Neural cell (in vitro differentiated cells): ENCODE data around the gene TEX261. TPM values are rescaled to one million over a fixed set of nuclear protein-coding genes. Genes with fewer than 3 reads are reported as not detected.

Experiments
- H2AFZ ChIP-seq: fragments of 200-600, 300-800 bp; sonication (generic), shearing (Covaris generic); 2 replicates; pipeline ENCODE4 v1.6.0; 2014; ENCODE audit warnings: low read depth, mild to moderate bottlenecking, antibody characterized with exemption, low read length, moderate library complexity
- H3F3A ChIP-seq: fragments of 200-600 bp; shearing (Covaris generic); 2 replicates; pipeline ENCODE4 v1.6.1; 2016; ENCODE audit warnings: mild to moderate bottlenecking, moderate library complexity, mixed read lengths, antibody characterized with exemption, low read length; ENCODE audit not compliant: insufficient read depth, poor library complexity, severe bottlenecking
- H3K27ac ChIP-seq: fragments of 200-600, 300-800 bp; sonication (generic), shearing (Covaris generic); 2 replicates; pipeline ENCODE4 v1.5.1; 2014; ENCODE audit warnings: mild to moderate bottlenecking, low read length, moderate library complexity
- H3K27me3 ChIP-seq: fragments of 300-800, 200-600 bp; sonication (generic), shearing (Covaris generic); 2 replicates; pipeline ENCODE4 v1.6.0; 2014; ENCODE audit warnings: mild to moderate bottlenecking, low read depth, low read length, moderate library complexity; ENCODE audit not compliant: insufficient read depth
- H3K36me3 ChIP-seq: fragments of 300-800, 200-600 bp; sonication (generic), shearing (Covaris generic); 2 replicates; pipeline ENCODE4 v1.5.1; 2014; ENCODE audit warnings: mild to moderate bottlenecking, antibody characterized with exemption, low read length, moderate library complexity; ENCODE audit not compliant: insufficient read depth
- H3K4me2 ChIP-seq: fragments of 300-800, 200-600 bp; sonication (generic), shearing (Covaris generic); 2 replicates; pipeline ENCODE4 v1.6.0; 2014; ENCODE audit warnings: mild to moderate bottlenecking, low read length
- H3K4me3 ChIP-seq: fragments of 300-800, 200-600 bp; sonication (generic), shearing (Covaris generic); 2 replicates; pipeline ENCODE4 v1.5.1; 2014; ENCODE audit warnings: mild to moderate bottlenecking, low read length, moderate library complexity
- H3K79me2 ChIP-seq: fragments of 200-600 bp; shearing (Covaris generic); replicated peaks from 2 replicates; pipeline ENCODE4 v1.6.0; 2014; ENCODE audit warnings: mild to moderate bottlenecking, low read length, moderate library complexity; ENCODE audit not compliant: insufficient read depth
- H3K9ac ChIP-seq: fragments of 300-800, 200-600 bp; sonication (generic), shearing (Covaris generic); 2 replicates; pipeline ENCODE4 v1.6.1; 2016; ENCODE audit warnings: mild to moderate bottlenecking, low read length, mixed read lengths
- H3K9me2 ChIP-seq: fragments of 200-600 bp; shearing (Covaris generic); 2 replicates; pipeline ENCODE4 v1.6.1; 2016; ENCODE audit warnings: mild to moderate bottlenecking, low read length, mixed read lengths; ENCODE audit not compliant: insufficient read depth
- H3K9me3 ChIP-seq: fragments of 200-600, 300-800 bp; sonication (generic), shearing (Covaris generic); 2 replicates; pipeline ENCODE4 v1.6.1; 2016; ENCODE audit warnings: mild to moderate bottlenecking, mixed run types, low read length, moderate library complexity, mixed read lengths
- H4K20me1 ChIP-seq: fragments of 200-600 bp; shearing (Covaris generic); 2 replicates; pipeline ENCODE4 v1.6.1; 2016; ENCODE audit warnings: mild to moderate bottlenecking, mixed run types; ENCODE audit not compliant: insufficient read depth
- EP300 ChIP-seq: fragments of 450-650 bp; conservative IDR thresholded peaks from 2 replicates; pipeline ENCODE4 v1.6.1; 2014; ENCODE audit warnings: antibody characterized with exemption, mild to moderate bottlenecking, moderate library complexity; ENCODE audit not compliant: poor library complexity, severe bottlenecking
- EZH2 ChIP-seq: fragments of 200-600, 300-800 bp; shearing (Covaris generic), sonication (generic); IDR thresholded peaks from 2 replicates; pipeline ENCODE4 v1.6.1; 2014; ENCODE audit warnings: antibody characterized with exemption, low read length, borderline replicate concordance, mild to moderate bottlenecking; ENCODE audit not compliant: insufficient read depth, poor library complexity, severe bottlenecking
- MXI1 ChIP-seq: fragments of 450-650 bp; conservative IDR thresholded peaks from 2 replicates; pipeline ENCODE4 v1.6.1; 2014; ENCODE audit warnings: antibody characterized with exemption, mild to moderate bottlenecking; ENCODE audit not compliant: poor library complexity, severe bottlenecking
- POLR2AphosphoS5 ChIP-seq: IDR thresholded peaks from 2 replicates; pipeline ENCODE4 v1.6.1; 2012
- RAD21 ChIP-seq: fragments of 450-650 bp; conservative IDR thresholded peaks from 2 replicates; pipeline ENCODE4 v1.6.1; 2014; ENCODE audit warnings: antibody characterized with exemption, mild to moderate bottlenecking, moderate library complexity
- SMC3 ChIP-seq: fragments of 450-650 bp; conservative IDR thresholded peaks from 2 replicates; pipeline ENCODE4 v1.6.1; 2014; ENCODE audit warnings: antibody characterized with exemption, mild to moderate bottlenecking, moderate library complexity; ENCODE audit not compliant: poor library complexity
- TAF1 ChIP-seq: IDR thresholded peaks from 2 replicates; pipeline ENCODE4 v1.6.1; 2012; ENCODE audit warnings: low read depth
- polyA plus RNA-seq: library from polyadenylated mRNA; depleted of rRNA; stranded (reverse); fragments of >200 nt; gene quantifications from 2 replicates; pipeline ENCODE4 v1.2.3, GENCODE V29; 2014
- TF ChIP-seq, protein P1 (sequence below): fragments of 450-650 bp; IDR thresholded peaks from 2 replicates; pipeline ENCODE4 v1.5.1; 2014; ENCODE audit warnings: antibody characterized with exemption, mild to moderate bottlenecking, moderate library complexity; ENCODE audit not compliant: poor library complexity, severe bottlenecking
- TF ChIP-seq, protein P2 (sequence below): IDR thresholded peaks from 2 replicates; pipeline ENCODE4 v1.6.1; 2012; ENCODE audit warnings: borderline replicate concordance

TEX261 gene
- polyA plus RNA-seq, 1 donor from 2014 or later: 48.2 TPM

DNA sequence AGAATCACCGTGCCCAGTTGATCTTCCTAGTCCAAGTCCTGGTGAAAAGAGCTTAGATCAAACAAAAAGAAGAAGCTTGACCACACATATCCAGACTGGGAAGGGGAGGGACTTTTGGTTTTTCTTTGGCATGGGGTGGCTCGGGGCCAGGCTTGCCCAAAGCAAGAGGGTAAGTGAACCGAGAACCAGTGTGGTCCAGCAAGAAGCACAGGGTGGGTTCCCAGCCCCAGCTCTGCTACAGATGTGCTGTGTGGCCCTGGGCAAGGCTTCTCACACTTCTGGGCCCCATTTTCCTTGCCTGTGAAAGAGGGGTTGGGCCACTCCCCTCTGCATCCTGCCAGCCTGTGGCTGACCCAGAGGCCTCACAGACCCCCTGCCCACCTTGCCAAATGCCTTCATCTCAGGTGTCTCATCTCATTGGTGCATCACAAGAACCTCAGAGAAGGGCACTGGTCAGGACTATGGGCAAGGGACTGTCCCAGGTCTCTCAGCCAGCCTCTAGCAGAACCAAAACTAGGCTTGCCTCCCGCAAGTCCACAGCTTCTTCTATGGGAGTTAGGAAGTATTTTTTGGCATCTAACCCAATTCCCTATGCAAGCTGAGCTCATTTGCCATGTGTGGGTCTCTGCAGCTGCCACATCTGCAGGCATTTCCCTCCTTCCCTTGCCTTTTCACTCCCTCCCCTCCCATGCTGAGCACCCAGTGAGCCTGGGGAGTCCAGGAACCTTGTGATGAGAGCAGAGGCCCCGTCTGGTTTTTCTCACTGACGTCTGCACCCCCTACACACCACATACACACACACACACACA lies 52.1 kb downstream of the TEX261 start (continued):
- TF ChIP-seq MXI1 (no peak), EZH2 (no peak)

DNA sequence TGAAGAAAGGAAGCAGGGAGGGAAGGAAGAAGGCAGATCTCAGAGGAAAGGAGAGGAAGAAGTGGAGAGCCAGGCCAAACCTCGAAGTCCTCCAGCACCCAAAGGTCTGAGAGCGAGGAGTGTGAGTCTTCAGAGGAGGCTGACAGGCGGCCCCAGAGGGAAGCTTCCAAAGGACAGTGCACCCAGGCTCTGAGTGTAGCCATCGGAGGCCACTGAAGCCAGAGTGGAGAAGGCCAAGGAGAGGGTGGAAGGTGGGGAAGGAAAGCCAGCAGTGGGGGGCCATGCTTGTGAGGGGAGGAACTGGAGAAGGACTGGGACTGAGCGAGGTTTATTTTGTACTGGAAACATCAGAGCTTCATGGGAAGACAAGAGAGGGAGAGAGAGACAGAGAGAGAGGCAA lies 53.0 kb downstream of the TEX261 start:
- Histone ChIP-seq H3K36me3 (no peaks in the 10 kb centered on the region), H3K27me3 (no peaks in the 10 kb centered on the region), H2AFZ (no peak overlapping the region), H3K79me2 (no peaks in the 10 kb centered on the region), H3K27ac (no peak overlapping the region), H4K20me1 (no peaks in the 10 kb centered on the region), H3F3A (no peaks in the 10 kb centered on the region), H3K4me3 (no peak overlapping the region), H3K9me2 (no peaks in the 10 kb centered on the region), H3K9me3 (no peaks in the 10 kb centered on the region), H3K4me2 (no peak overlapping the region), H3K9ac (no peak overlapping the region)
- TF ChIP-seq EP300 (no peak), RAD21 (no peak), SMC3 (no peak), MXI1 (no peak), EZH2 (no peak), TAF1 (no peak), POLR2AphosphoS5 (no peak)
- TF ChIP-seq, protein P1, sequence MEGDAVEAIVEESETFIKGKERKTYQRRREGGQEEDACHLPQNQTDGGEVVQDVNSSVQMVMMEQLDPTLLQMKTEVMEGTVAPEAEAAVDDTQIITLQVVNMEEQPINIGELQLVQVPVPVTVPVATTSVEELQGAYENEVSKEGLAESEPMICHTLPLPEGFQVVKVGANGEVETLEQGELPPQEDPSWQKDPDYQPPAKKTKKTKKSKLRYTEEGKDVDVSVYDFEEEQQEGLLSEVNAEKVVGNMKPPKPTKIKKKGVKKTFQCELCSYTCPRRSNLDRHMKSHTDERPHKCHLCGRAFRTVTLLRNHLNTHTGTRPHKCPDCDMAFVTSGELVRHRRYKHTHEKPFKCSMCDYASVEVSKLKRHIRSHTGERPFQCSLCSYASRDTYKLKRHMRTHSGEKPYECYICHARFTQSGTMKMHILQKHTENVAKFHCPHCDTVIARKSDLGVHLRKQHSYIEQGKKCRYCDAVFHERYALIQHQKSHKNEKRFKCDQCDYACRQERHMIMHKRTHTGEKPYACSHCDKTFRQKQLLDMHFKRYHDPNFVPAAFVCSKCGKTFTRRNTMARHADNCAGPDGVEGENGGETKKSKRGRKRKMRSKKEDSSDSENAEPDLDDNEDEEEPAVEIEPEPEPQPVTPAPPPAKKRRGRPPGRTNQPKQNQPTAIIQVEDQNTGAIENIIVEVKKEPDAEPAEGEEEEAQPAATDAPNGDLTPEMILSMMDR: no peak
- TF ChIP-seq, protein P2, sequence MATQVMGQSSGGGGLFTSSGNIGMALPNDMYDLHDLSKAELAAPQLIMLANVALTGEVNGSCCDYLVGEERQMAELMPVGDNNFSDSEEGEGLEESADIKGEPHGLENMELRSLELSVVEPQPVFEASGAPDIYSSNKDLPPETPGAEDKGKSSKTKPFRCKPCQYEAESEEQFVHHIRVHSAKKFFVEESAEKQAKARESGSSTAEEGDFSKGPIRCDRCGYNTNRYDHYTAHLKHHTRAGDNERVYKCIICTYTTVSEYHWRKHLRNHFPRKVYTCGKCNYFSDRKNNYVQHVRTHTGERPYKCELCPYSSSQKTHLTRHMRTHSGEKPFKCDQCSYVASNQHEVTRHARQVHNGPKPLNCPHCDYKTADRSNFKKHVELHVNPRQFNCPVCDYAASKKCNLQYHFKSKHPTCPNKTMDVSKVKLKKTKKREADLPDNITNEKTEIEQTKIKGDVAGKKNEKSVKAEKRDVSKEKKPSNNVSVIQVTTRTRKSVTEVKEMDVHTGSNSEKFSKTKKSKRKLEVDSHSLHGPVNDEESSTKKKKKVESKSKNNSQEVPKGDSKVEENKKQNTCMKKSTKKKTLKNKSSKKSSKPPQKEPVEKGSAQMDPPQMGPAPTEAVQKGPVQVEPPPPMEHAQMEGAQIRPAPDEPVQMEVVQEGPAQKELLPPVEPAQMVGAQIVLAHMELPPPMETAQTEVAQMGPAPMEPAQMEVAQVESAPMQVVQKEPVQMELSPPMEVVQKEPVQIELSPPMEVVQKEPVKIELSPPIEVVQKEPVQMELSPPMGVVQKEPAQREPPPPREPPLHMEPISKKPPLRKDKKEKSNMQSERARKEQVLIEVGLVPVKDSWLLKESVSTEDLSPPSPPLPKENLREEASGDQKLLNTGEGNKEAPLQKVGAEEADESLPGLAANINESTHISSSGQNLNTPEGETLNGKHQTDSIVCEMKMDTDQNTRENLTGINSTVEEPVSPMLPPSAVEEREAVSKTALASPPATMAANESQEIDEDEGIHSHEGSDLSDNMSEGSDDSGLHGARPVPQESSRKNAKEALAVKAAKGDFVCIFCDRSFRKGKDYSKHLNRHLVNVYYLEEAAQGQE: no peak

DNA sequence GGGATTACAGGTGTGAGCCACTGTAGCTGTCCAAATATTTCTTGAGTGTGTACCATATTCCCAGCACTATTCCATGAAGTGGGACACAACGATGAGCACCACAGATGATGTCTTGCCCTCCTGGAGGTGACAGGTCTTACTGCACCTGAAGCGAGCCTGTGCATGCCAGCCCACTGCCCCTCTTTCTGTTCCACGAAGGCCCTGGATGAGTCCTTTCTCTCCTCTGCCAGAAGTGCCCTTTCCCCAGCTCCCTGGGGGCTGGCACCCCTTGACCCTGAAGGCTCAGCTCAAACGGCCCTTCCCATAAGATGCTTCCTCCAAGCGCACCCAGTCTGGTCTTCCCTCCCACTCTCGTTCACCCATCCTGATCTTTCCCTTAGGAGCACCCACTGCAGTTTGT lies 53.5 kb downstream of the TEX261 start:
- Histone ChIP-seq H3K4me3 (no peak overlapping the region), H3K79me2 (no peaks in the 10 kb centered on the region), H3K27me3 (no peaks in the 10 kb centered on the region), H3K9me2 (no peaks in the 10 kb centered on the region), H3F3A (no peaks in the 10 kb centered on the region), H2AFZ (no peak overlapping the region), H3K27ac (no peak overlapping the region), H4K20me1 (no peaks in the 10 kb centered on the region), H3K9me3 (no peaks in the 10 kb centered on the region), H3K36me3 (no peaks in the 10 kb centered on the region), H3K4me2 (no peak overlapping the region), H3K9ac (no peak overlapping the region)
- TF ChIP-seq EZH2: no peak
- TF ChIP-seq, protein P1: no peak
- no peak for TF ChIP-seq RAD21
- no peak for TF ChIP-seq EP300
